Measurements from ENCODE around the gene CYTH4. TPM values are rescaled to one million over a fixed set of nuclear protein-coding genes. Genes with fewer than 3 reads are reported as not detected.

CYTH4 gene
- total RNA-seq, 1 donor from 2014 or later: not detected

- DNase-seq (ENCODE audit: low spot score): no peak
- Mint-ChIP-seq H3K27me3 (ENCODE audit: low read depth) (peaks cover 23% of the 10 kb centered on the region), H3K4me1 (ENCODE audit: low read depth) (peaks cover 4% of the 10 kb centered on the region), H3K4me3 (ENCODE audit: unreplicated experiment) (no peak overlapping the region), H3K27ac (ENCODE audit: unreplicated experiment) (no peak overlapping the region), H3K36me3 (ENCODE audit: low read depth) (no peaks in the 10 kb centered on the region), H3K9me3 (ENCODE audit: low read depth) (no peaks in the 10 kb centered on the region)
- TF ChIP-seq, protein P1, sequence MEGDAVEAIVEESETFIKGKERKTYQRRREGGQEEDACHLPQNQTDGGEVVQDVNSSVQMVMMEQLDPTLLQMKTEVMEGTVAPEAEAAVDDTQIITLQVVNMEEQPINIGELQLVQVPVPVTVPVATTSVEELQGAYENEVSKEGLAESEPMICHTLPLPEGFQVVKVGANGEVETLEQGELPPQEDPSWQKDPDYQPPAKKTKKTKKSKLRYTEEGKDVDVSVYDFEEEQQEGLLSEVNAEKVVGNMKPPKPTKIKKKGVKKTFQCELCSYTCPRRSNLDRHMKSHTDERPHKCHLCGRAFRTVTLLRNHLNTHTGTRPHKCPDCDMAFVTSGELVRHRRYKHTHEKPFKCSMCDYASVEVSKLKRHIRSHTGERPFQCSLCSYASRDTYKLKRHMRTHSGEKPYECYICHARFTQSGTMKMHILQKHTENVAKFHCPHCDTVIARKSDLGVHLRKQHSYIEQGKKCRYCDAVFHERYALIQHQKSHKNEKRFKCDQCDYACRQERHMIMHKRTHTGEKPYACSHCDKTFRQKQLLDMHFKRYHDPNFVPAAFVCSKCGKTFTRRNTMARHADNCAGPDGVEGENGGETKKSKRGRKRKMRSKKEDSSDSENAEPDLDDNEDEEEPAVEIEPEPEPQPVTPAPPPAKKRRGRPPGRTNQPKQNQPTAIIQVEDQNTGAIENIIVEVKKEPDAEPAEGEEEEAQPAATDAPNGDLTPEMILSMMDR (IDR thresholded peaks at IDR 0.05): no peak
These were observed 61.0 kb downstream of the CYTH4 start for GRCh38 chr22:37343348-37343747.

DNA sequence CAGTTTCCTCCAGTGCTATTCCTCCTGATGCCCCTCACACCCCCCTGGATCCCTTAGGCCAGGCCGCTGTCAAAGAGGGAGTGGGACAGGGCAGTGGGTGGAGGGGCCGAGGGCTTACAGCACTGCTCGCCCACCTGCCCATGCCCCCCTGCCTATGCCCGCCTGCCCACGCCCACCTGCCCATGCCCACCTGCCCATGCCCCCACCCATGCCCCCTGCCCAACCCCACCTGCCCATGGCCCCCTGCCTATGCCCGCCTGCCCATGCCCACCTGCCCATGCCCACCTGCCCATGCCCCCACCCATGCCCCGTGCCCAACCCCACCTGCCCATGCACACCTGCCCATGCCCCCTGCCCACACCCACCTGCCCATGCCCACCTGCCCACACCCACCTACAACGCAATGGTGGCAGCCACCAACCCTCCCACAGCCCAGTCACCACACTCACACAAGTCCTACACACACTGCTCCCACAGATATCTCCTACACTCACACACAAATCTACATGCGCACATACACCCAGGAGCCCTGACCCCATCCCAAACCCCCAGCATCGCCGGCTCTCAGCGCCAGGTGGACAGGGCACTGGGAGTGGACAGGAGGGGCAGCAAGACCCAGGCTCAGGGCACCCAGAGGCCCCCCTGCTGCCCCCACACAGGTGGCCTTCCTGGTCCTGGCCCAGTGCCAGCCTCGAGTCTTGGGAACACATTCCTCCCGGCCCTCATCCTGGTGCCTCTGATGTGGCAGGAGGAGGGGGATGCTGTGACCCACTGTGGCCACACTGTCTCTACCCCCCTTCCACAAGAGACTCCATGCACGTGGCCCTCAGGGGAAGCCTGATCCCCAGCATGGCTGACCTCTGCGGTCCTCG, 61.8 kb downstream of the CYTH4 start:
- TF ChIP-seq, protein P1 (IDR thresholded peaks at IDR 0.05): no peak
- H3K27me3 Mint-ChIP-seq (ENCODE audit: low read depth): peaks cover 21% of the 10 kb centered on the region

GRCh38 chr22:37344735-37345449, 62.6 kb downstream of the CYTH4 start:
- H3K4me3 Mint-ChIP-seq (ENCODE audit: unreplicated experiment): no peak overlapping the region

More for the DNA sequence above, 61.8 kb downstream of the CYTH4 start:
- H3K27ac Mint-ChIP-seq (ENCODE audit: unreplicated experiment): no peak overlapping the region
- DNase-seq (ENCODE audit: low spot score): no peak
- no peaks in the 10 kb centered on the region for H3K36me3 Mint-ChIP-seq (ENCODE audit: low read depth)
- H3K9me3 Mint-ChIP-seq (ENCODE audit: low read depth): no peaks in the 10 kb centered on the region
- H3K4me1 Mint-ChIP-seq (ENCODE audit: low read depth): peaks cover 4% of the 10 kb centered on the region
- H3K4me3 Mint-ChIP-seq (ENCODE audit: unreplicated experiment): no peak overlapping the region

DNA sequence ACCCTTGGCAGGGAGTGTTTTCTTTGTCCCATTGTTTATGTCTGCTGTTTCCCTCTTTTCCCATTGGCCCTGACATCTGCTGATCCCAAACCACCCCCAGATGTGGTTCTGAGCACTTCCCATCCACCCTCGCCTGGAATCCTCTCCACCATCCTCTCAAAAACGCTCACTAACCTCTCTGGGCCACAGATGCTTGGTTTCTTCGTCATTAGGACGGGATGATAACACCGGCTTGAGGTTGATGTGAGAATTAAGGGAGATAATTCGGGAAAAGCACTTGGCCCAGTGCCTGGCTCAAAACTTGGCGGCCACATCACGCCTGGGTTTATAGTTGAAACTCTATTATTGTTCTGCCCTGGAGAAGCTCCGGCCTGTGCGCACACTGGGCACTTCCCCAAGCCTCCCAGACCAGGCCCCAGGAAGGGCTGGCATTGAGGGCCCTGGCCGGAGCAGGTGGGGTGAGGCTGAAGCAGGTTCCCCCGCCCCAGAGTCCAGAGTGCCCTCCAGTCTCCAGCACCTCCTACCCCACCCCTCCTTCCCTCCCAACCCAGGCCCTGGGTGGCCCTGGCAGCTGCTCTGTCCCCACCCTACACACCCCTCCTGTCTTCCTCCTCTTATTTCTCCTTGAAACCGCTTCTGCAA, 63.7 kb downstream of the CYTH4 start:
- H3K4me3 Mint-ChIP-seq (ENCODE audit: unreplicated experiment): no peak overlapping the region
- no peaks in the 10 kb centered on the region for H3K9me3 Mint-ChIP-seq (ENCODE audit: low read depth)
- H3K27ac Mint-ChIP-seq (ENCODE audit: unreplicated experiment): no peak overlapping the region
- peaks cover 12% of the 10 kb centered on the region for H3K27me3 Mint-ChIP-seq (ENCODE audit: low read depth)
- H3K36me3 Mint-ChIP-seq (ENCODE audit: low read depth): no peaks in the 10 kb centered on the region
- no peak for DNase-seq (ENCODE audit: low spot score)
- TF ChIP-seq, protein P1 (IDR thresholded peaks at IDR 0.05): no peak
- H3K4me1 Mint-ChIP-seq (ENCODE audit: low read depth): peaks cover 4% of the 10 kb centered on the region

More at GRCh38 chr22:37344735-37345449, 62.6 kb downstream of the CYTH4 start:
- Mint-ChIP-seq H3K36me3 (ENCODE audit: low read depth) (no peaks in the 10 kb centered on the region), H3K9me3 (ENCODE audit: low read depth) (no peaks in the 10 kb centered on the region), H3K27me3 (ENCODE audit: low read depth) (peaks cover 21% of the 10 kb centered on the region), H3K4me1 (ENCODE audit: low read depth) (peaks cover 4% of the 10 kb centered on the region), H3K27ac (ENCODE audit: unreplicated experiment) (no peak overlapping the region)
- TF ChIP-seq, protein P1 (IDR thresholded peaks at IDR 0.05): no peak
- DNase-seq (ENCODE audit: low spot score): no peak

DNA sequence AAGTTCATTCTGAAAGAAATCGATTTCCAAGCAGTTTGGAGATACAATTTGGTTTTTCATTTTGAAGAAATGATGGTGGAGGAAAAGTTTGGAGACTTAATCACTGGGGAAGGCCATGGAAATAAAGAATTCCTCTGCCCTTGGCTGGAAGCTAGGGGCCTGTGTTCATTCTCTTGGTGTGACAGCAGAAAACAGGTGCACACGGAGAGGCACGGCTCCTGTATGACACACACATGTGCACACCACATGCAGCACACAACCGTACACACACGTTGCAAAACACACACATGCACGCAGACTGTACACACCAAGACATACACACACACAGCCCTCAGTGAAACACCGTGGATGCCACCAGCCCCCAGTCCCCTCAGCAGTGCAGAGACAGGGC, 64.2 kb downstream of the CYTH4 start:
- Mint-ChIP-seq H3K4me1 (ENCODE audit: low read depth) (peaks cover 4% of the 10 kb centered on the region), H3K36me3 (ENCODE audit: low read depth) (no peaks in the 10 kb centered on the region), H3K27me3 (ENCODE audit: low read depth) (peaks cover 7% of the 10 kb centered on the region), H3K4me3 (ENCODE audit: unreplicated experiment) (no peak overlapping the region), H3K9me3 (ENCODE audit: low read depth) (no peaks in the 10 kb centered on the region), H3K27ac (ENCODE audit: unreplicated experiment) (no peak overlapping the region)
- no peak for DNase-seq (ENCODE audit: low spot score)
- TF ChIP-seq, protein P1 (IDR thresholded peaks at IDR 0.05): no peak
